Natural killer cell treated with Interleukin-12 subunit alpha and Interleukin-12 subunit beta and Interleukin-15 and Interleukin-18, amount 100 ng/mL, for 72 hours (primary cell): ENCODE data around the gene MARCHF9. TPM values are rescaled to one million over a fixed set of nuclear protein-coding genes. Genes with fewer than 3 reads are reported as not detected.
"Not testable (repeated sequence)": the region's sequence is repeated elsewhere in the genome, so short reads cannot be mapped to it uniquely, and the experiment has no call there.

Experiments
- ATAC-seq, 2 donors: fragments of 150-1000 bp; cut with Tn5 transposase in 1 of 2; sonication (Bioruptor Pico), chemical (Tn5 transposase) in 1 of 2; 2 replicates each; pipeline ENCODE4 v1.10.0; 2021
- DNase-seq: peaks from one replicate; pipeline ENCODE4 v3.0.0; 2022; ENCODE audit warnings: low spot score
- H3K27ac Mint-ChIP-seq, 2 donors: 1 replicate in 1 of 2; 2 replicates in 1 of 2; pipeline ENCODE4 v1.8.0; 2022; ENCODE audit warnings: mixed read lengths in 2 of 2, mild to moderate bottlenecking in 1 of 2, moderate library complexity in 1 of 2
- H3K27me3 Mint-ChIP-seq, 2 donors: 1 replicate in 1 of 2; 2 replicates in 1 of 2; pipeline ENCODE4 v1.8.0; 2022; ENCODE audit warnings: mixed read lengths in 2 of 2
- H3K36me3 Mint-ChIP-seq: one replicate; pipeline ENCODE4 v1.8.0; 2022; ENCODE audit warnings: mixed read lengths
- H3K4me1 Mint-ChIP-seq, 2 donors: 1 replicate in 1 of 2; 2 replicates in 1 of 2; pipeline ENCODE4 v1.8.0; 2022; ENCODE audit warnings: low read depth in 2 of 2, mixed read lengths in 2 of 2, mild to moderate bottlenecking in 1 of 2
- H3K4me3 Mint-ChIP-seq: one replicate; pipeline ENCODE4 v1.8.0; 2022; ENCODE audit warnings: mixed read lengths
- H3K9me3 Mint-ChIP-seq: 2 replicates; pipeline ENCODE4 v1.8.0; 2022; ENCODE audit warnings: mixed read lengths
- total RNA-seq, 2 donors: library from RNA; stranded (reverse); gene quantifications; one replicate each; pipeline ENCODE4 v1.2.3, GENCODE V29; 2022

The MARCHF9 gene
- total RNA-seq, 2 donors from 2014 or later: 15.8 to 17.0 TPM

- Mint-ChIP-seq H3K27ac (peak overlapping the region; percentile 96 to 98), H3K27me3 (peaks cover 4 to 6% of the 10 kb centered on the region in 2 donors), H3K36me3 (no peaks in the 10 kb centered on the region), H3K4me3 (peak overlapping the region; percentile 100), H3K9me3 (no peaks in the 10 kb centered on the region), H3K4me1 (peaks cover 42 to 46% of the 10 kb centered on the region in 2 donors)
- peak; percentile 83 to 84 for ATAC-seq
- DNase-seq: peak; percentile 87
Observed at GRCh38 chr12:57771236-57771872, 16.5 kb downstream of the MARCHF9 start.

- ATAC-seq (peak; percentile 93 to 94), DNase-seq (peak; percentile 92)
- Mint-ChIP-seq H3K27ac (peak within 1 kb of the TSS; percentile 96 to 98), H3K27me3 (no peaks in the 10 kb centered on the region), H3K36me3 (no peaks in the 10 kb centered on the region), H3K4me1 (peaks cover 37 to 40% of the 10 kb centered on the region in 2 donors), H3K4me3 (peak within 1 kb of the TSS; percentile 100), H3K9me3 (no peaks in the 10 kb centered on the region)
Observed at GRCh38 chr12:57771873-57772428, 17.0 kb downstream of the MARCHF9 start, which contains the start of gene METTL1. METTL1 (minus strand) TSS chr12:57772105; CDS start chr12:57772083, 22 bp downstream.

GRCh38 chr12:57772429-57773322, 17.8 kb downstream of the MARCHF9 start, which contains the start of gene EEF1AKMT3:
EEF1AKMT3 (plus strand) TSS chr12:57772614; CDS start chr12:57772725, 111 bp downstream.
- Mint-ChIP-seq H3K4me1 (peaks cover 35 to 37% of the 10 kb centered on the region in 2 donors), H3K9me3 (no peaks in the 10 kb centered on the region), H3K27me3 (no peaks in the 10 kb centered on the region), H3K36me3 (no peaks in the 10 kb centered on the region), H3K4me3 (peak within 1 kb of the TSS; percentile 100), H3K27ac (peak within 1 kb of the TSS; percentile 96 to 98)
- DNase-seq (no peak), ATAC-seq (peak; percentile 45 to 61)

- H3K4me3 Mint-ChIP-seq, H3K9me3 Mint-ChIP-seq, ATAC-seq, DNase-seq, H3K36me3 Mint-ChIP-seq, H3K27ac Mint-ChIP-seq, H3K27me3 Mint-ChIP-seq: not testable (repeated sequence)
- H3K4me1 Mint-ChIP-seq: peaks cover 35 to 37% of the 10 kb centered on the region in 2 donors
Observed at GRCh38 chr12:57774634-57775033, 19.7 kb downstream of the MARCHF9 start.

- H3K4me1 Mint-ChIP-seq: peaks cover 33% of the 10 kb centered on the region in 2 donors
- no peak overlapping the region for H3K4me3 Mint-ChIP-seq
- H3K9me3 Mint-ChIP-seq: no peaks in the 10 kb centered on the region
- H3K36me3 Mint-ChIP-seq: no peaks in the 10 kb centered on the region
- ATAC-seq (no peak), DNase-seq (no peak)
- no peaks in the 10 kb centered on the region for H3K27me3 Mint-ChIP-seq
- no peak overlapping the region for H3K27ac Mint-ChIP-seq
Observed at GRCh38 chr12:57775044-57775443, 20.1 kb downstream of the MARCHF9 start.

- no peaks in the 10 kb centered on the region for H3K36me3 Mint-ChIP-seq
- no peaks in the 10 kb centered on the region for H3K9me3 Mint-ChIP-seq
- peaks cover 26 to 34% of the 10 kb centered on the region in 2 donors for H3K4me1 Mint-ChIP-seq
- DNase-seq (no peak), ATAC-seq (no peak)
- H3K4me3 Mint-ChIP-seq: no peak overlapping the region
- no peak overlapping the region for H3K27ac Mint-ChIP-seq
- H3K27me3 Mint-ChIP-seq: no peaks in the 10 kb centered on the region
Observed at GRCh38 chr12:57775563-57776246, 20.8 kb downstream of the MARCHF9 start.

- no peak overlapping the region for H3K4me3 Mint-ChIP-seq
- H3K36me3 Mint-ChIP-seq: no peaks in the 10 kb centered on the region
- no peak overlapping the region for H3K27ac Mint-ChIP-seq
- peaks cover 21 to 29% of the 10 kb centered on the region in 2 donors for H3K4me1 Mint-ChIP-seq
- H3K27me3 Mint-ChIP-seq: no peaks in the 10 kb centered on the region
- ATAC-seq: no peak
- DNase-seq: no peak
- H3K9me3 Mint-ChIP-seq: no peaks in the 10 kb centered on the region
Observed at GRCh38 chr12:57776247-57776587, 21.3 kb downstream of the MARCHF9 start.

GRCh38 chr12:57777367-57777766, 22.5 kb downstream of the MARCHF9 start:
- Mint-ChIP-seq H3K36me3 (no peaks in the 10 kb centered on the region), H3K27ac (peak overlapping the region in 1 of 2 donors; percentile 22), H3K4me1 (peaks cover 24 to 31% of the 10 kb centered on the region in 2 donors), H3K4me3 (no peak overlapping the region), H3K9me3 (no peaks in the 10 kb centered on the region), H3K27me3 (no peaks in the 10 kb centered on the region)
- no peak for DNase-seq
- ATAC-seq: no peak

- Mint-ChIP-seq H3K4me3 (no peak overlapping the region), H3K36me3 (peaks cover 2% of the 10 kb centered on the region), H3K27ac (no peak overlapping the region), H3K4me1 (peaks cover 27 to 34% of the 10 kb centered on the region in 2 donors), H3K27me3 (no peaks in the 10 kb centered on the region), H3K9me3 (no peaks in the 10 kb centered on the region)
- no peak for DNase-seq
- no peak for ATAC-seq
Observed at GRCh38 chr12:57777911-57778310, 23.0 kb downstream of the MARCHF9 start.

GRCh38 chr12:57779736-57780135, 24.8 kb downstream of the MARCHF9 start:
- no peak for ATAC-seq
- no peak overlapping the region for H3K4me3 Mint-ChIP-seq

GRCh38 chr12:57780284-57780897, 25.5 kb downstream of the MARCHF9 start:
- no peak for DNase-seq
- Mint-ChIP-seq H3K4me1 (peaks cover 33 to 41% of the 10 kb centered on the region in 2 donors), H3K4me3 (no peak overlapping the region), H3K9me3 (no peaks in the 10 kb centered on the region), H3K36me3 (peaks cover 10% of the 10 kb centered on the region), H3K27ac (no peak overlapping the region), H3K27me3 (no peaks in the 10 kb centered on the region)
- ATAC-seq: no peak

More at GRCh38 chr12:57779736-57780135, 24.8 kb downstream of the MARCHF9 start:
- peaks cover 33 to 41% of the 10 kb centered on the region in 2 donors for H3K4me1 Mint-ChIP-seq
- no peaks in the 10 kb centered on the region for H3K9me3 Mint-ChIP-seq
- DNase-seq: no peak
- H3K27me3 Mint-ChIP-seq: no peaks in the 10 kb centered on the region
- peaks cover 10% of the 10 kb centered on the region for H3K36me3 Mint-ChIP-seq
- peak overlapping the region in 1 of 2 donors; percentile 30 for H3K27ac Mint-ChIP-seq

- Mint-ChIP-seq H3K4me3 (peak overlapping the region; percentile 98), H3K9me3 (no peaks in the 10 kb centered on the region), H3K27me3 (no peaks in the 10 kb centered on the region), H3K36me3 (peaks cover 12% of the 10 kb centered on the region), H3K27ac (peak overlapping the region; percentile 81 to 94), H3K4me1 (peaks cover 30 to 36% of the 10 kb centered on the region in 2 donors)
- ATAC-seq: no peak
- no peak for DNase-seq
Observed at GRCh38 chr12:57781244-57781643, 26.3 kb downstream of the MARCHF9 start.

GRCh38 chr12:57781801-57782200, 26.9 kb downstream of the MARCHF9 start:
- peak overlapping the region; percentile 81 to 94 for H3K27ac Mint-ChIP-seq
- peaks cover 17% of the 10 kb centered on the region for H3K36me3 Mint-ChIP-seq
- H3K4me1 Mint-ChIP-seq: peaks cover 34 to 35% of the 10 kb centered on the region in 2 donors
- ATAC-seq: no peak
- H3K4me3 Mint-ChIP-seq: peak overlapping the region; percentile 98
- H3K9me3 Mint-ChIP-seq: no peaks in the 10 kb centered on the region
- no peaks in the 10 kb centered on the region for H3K27me3 Mint-ChIP-seq
- no peak for DNase-seq
